Measurements from ENCODE around the gene CENPP.

DNA sequence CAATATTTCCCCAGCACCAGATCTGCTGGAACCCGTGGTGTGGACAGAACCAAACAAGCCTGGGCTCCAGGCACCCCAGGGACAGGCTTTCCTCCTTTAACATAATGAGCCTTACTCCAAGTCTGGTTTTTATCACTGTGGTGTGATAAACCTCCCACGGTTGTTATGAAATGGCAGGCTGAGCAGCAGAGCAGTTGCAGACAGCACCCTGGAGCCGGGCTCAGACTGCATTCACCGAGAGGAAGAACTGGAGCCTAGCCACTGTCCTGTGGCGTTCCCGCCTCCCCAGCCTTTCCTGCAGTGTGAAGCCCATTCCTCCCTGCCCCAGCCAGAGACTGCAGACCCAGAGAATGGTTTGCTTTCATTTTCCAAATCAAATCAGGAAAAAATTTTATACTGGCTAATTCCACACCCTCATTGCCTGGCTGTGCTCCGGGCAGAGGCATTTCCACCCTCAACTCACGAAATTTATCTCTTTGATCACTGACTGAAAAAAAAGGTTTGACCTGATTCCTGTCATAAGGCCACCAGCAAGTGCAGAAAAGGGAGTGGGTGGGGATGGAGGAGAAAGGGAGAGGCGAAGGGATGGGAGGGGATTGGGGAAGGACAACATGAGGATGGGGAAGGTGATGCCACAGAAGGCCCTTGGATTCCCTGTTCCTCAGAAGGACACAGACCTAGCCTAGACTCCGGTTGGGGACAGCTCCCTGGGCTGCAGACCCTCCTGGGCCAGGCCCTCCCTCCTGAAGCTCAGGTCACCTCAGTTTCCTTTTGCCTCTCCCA lies 325.3 kb downstream of the CENPP start:
- TF ChIP-seq, protein P1, sequence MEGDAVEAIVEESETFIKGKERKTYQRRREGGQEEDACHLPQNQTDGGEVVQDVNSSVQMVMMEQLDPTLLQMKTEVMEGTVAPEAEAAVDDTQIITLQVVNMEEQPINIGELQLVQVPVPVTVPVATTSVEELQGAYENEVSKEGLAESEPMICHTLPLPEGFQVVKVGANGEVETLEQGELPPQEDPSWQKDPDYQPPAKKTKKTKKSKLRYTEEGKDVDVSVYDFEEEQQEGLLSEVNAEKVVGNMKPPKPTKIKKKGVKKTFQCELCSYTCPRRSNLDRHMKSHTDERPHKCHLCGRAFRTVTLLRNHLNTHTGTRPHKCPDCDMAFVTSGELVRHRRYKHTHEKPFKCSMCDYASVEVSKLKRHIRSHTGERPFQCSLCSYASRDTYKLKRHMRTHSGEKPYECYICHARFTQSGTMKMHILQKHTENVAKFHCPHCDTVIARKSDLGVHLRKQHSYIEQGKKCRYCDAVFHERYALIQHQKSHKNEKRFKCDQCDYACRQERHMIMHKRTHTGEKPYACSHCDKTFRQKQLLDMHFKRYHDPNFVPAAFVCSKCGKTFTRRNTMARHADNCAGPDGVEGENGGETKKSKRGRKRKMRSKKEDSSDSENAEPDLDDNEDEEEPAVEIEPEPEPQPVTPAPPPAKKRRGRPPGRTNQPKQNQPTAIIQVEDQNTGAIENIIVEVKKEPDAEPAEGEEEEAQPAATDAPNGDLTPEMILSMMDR (IDR thresholded peaks at IDR 0.05), result no peak
- no peak for TF ChIP-seq POLR2A (IDR thresholded peaks at IDR 0.05)

Measured in vagina (tissue), 2 donors.